GM18861 (cell line): Measurements from ENCODE around the gene HADHA.
"Not testable (repeated sequence)": the region's sequence is repeated elsewhere in the genome, so short reads cannot be mapped to it uniquely, and the experiment has no call there.

Experiments used
- ATAC-seq: cut with Tn5 transposase; IDR thresholded peaks from one replicate; pipeline ENCODE4 v1.9.1; 2021; ENCODE audit not compliant: unreplicated experiment

Gene HADHA

GRCh38 chr2:26176279-26176615 is 68.2 kb downstream of the HADHA start:
- no peak for ATAC-seq

- ATAC-seq, result no peak
Observed at GRCh38 chr2:26175466-26176278, 68.8 kb downstream of the HADHA start.

DNA sequence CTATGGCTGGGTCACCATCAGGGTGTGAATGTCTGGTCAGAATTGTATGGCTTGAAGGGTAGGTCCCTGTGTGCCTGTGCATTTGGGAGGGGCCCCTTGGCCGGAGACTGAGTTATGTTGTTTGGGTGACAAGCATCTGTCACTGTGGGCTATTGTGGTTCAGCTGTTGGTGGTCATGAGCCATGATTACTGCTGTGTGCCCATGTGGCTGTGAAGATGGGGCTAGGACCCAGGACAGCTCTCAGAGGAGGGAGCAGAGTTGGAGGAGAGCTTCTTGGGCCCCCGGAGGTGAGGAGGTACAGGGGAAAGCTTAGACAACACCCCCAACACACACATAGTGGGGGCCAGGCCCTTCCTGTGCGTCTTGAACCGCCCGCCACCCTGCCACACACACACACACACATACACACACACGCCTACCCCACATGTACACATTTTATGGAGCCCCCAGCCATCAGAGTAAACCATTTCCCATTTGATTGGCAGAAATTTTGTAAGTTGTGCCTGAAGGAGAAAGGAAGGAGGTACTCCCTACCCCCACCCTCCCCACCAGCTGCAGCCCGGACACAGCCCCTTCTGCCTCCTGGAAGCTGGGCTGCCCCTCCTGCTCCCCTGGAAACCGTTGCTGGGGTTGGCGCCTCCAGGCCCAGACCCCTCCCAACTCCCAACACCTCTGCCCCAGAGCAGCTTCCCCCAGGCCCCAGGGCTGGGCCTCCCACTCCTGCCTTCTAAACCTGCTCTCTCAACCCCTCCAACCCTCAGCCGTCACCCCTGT is 69.6 kb downstream of the HADHA start:
- no peak for ATAC-seq

DNA sequence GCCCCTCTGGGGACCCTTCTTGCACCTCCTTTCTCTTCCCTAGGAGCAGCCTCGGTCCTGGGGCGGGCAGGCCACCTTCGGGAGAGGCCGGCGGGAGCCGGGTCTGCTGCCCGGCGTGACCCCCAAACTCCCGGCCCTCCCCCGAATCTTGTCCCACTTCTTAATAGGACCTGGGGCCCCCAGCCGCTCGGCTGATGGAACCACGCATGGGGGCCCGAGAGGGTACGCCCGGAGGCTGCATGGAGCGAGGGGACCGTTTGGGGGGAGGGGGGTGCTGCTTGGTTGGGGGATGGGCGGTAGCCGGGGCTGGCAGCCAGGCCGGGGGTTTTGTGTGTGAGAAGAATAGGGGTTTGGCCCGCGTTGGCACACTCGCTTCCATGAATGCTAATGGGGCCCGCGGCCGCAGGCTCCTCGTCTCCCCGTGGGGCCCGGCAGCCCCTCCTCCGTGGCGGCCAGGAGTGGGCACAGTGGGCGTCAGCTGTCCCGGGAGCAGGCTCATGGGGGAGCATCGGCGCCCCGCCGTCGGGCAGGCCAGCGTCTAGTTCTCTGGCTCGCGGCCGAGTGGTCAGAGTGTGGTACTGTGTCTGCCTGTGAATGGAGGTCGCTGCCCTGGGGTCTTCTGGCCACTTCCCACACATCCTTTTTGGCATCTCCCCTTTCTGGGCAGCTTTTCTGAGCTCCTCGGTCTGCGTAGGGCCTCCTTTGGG is 70.5 kb downstream of the HADHA start:
- ATAC-seq, result no peak

- ATAC-seq, result no peak
Observed at GRCh38 chr2:26172871-26173775, 71.3 kb downstream of the HADHA start, which contains the start of gene GAREM2. Gene GAREM2, plus strand, starts transcription at chr2:26173088. Its CDS starts 133 bp downstream, at chr2:26173221.

GRCh38 chr2:26172189-26172870 is 72.1 kb downstream of the HADHA start:
- no peak for ATAC-seq

GRCh38 chr2:26170795-26171194 is 73.6 kb downstream of the HADHA start:
- no peak for ATAC-seq

DNA sequence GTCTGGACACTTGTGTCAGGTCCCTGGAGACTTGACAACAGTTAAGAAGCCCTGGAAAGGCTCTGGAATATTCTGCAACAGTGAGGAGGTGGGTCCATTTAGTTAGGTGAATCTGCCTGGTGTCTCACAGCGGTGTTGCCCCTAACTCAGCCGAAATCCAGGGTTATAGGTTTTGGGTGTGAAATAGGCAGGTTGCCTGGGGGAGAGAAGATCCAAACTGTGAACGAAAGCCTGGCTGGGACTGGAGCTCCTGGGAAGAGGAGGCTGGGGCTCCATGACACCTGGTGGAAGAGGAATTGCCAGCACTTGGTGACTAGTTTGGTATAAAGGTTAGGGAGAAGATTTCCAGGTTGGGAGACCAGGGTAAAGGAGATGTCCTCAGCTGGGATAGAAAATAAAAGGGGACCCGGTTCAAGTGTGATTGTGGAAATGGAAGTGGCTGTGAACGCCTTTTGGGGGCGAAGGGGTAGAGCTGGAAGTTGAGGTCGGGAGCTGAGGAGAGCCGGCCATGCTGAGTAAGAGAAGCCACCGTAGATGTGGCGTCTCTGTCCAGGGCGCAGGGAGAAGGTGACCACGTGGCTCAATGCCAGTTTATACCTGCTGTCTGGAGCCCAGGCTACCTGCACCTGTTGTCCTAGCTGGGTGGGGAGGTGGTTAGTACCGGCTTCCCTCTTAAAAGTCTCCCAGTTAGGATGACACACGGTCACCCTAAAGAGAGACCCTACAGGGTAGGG is 74.6 kb downstream of the HADHA start:
- ATAC-seq, result no peak

- ATAC-seq, result no peak
Observed at GRCh38 chr2:26169226-26169625, 75.2 kb downstream of the HADHA start.

GRCh38 chr2:26168785-26169184 is 75.6 kb downstream of the HADHA start:
- ATAC-seq, result no peak

- not testable (repeated sequence) for ATAC-seq
Observed at GRCh38 chr2:26166541-26166940, 77.9 kb downstream of the HADHA start.

DNA sequence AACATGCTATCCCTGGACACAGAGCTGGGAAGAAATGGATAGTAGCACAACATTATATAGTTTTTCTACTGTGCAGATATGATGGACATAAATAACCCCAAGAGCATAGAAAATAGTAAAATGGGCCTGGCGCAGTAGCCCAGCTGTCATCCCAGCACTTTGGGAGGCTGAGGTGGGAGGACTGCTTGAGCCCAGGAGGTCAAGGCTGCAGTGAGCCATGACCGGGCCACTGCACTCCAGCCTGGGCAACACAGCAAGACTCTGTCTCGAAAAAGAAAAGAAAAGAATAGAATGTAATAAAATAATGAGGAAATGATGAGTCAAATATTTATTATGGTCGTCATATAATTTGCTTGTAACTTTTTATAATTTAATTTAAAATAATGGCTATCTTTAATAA is 79.0 kb downstream of the HADHA start:
- ATAC-seq, result no peak

DNA sequence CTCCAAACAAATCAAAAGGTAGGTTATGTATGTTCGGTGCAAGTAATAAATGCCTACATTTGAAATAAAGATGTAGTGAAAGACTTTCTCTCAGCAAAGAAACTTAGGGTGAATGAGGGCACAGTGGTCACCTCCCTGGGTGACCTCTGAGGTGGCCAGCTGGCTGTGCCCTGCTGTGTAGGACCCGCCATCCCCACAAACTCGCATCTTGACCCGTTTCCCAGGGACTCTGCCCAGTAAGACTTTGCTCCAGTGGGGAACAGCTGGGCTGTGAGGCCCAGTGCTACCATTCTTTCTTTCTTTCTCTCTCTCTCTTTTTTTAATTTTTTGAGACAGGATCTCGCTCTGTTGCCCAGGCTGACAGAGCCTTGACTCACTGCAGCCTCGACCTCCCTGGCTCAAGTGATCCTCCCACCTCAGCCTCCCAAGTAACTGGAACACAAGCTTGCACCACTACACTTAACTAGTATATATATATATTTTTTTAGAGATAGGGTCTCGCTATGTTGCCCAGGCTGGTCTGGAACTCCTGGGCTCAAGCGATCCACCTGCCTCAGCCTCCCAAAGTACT is 79.7 kb downstream of the HADHA start:
- ATAC-seq, result no peak

GRCh38 chr2:26164231-26164630 is 80.2 kb downstream of the HADHA start:
- no peak for ATAC-seq

- no peak for ATAC-seq
Observed at GRCh38 chr2:26162963-26163362, 81.5 kb downstream of the HADHA start.

DNA sequence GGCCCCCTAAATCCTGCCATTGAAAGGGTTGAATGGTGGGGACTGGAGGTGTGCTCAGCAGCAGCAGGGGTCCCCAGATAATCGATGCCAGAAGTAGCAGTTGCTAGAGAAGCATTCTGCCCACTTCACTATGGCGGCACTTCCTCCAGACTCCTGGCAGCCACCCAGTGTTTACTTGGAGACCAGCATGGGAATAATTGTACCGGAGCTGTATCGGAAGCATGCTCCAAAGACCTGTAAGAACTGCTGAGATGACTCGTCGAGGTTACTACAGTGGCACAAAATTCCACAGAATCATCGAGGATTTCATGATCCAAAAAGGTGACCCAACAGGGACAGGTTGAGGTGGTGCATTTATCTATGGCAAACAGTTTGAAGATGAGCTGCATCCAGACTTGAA is 82.5 kb downstream of the HADHA start:
- ATAC-seq, result no peak

DNA sequence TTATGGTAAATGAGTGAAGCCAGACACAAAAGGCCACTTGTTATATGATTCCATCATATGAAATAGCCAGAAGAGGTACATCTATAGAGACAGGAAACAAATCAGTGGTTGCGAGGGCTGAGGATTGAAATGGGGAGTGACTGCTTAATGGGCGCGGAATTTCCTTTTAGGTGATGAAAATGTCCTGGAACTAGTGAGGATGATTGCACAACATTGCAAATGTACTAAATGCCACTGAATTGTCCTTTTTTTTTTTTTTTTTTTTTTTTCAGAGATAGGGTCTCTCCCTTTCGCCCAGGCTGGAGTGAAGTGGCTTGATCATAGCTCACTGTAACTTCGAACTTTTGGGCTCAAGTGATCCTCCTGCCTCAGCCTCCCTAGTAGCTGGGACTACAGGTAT is 86.9 kb downstream of the HADHA start:
- ATAC-seq, result no peak

DNA sequence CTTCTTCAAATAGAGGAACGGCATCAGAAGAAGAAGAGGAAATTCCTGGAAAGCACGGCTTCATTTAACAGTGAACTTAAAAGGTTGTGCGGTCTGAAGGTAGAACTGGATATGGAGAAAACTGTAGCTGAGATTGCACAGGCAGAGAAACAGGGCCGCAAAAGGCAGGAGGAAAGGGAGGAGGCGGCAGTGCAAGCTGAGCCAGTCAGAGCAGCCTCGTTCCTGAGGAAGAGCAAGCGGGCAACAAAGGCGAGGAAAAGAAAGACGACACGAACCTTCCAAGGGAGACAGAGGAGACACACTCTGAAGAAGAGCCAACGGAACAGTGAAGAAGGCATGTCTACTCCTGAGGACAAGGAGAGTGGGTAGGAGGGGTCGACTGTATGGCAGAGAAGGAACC is 94.2 kb downstream of the HADHA start:
- ATAC-seq, result no peak

GRCh38 chr2:26148501-26148900 is 95.9 kb downstream of the HADHA start:
- no peak for ATAC-seq
